Activated CD8-positive, alpha-beta memory T cell treated with anti-CD3 and anti-CD28 coated beads, Interleukin-2, amount 50 U/mL, for 24 hours (primary cell): Measurements from ENCODE around the gene CFAP251.
"Not testable (repeated sequence)": the region's sequence is repeated elsewhere in the genome, so short reads cannot be mapped to it uniquely, and the experiment has no call there.

Experiments
- DNase-seq: peaks from one replicate; pipeline ENCODE4 v3.0.0-alpha.2; 2020; ENCODE audit errors: extremely low read depth

Gene CFAP251

DNA sequence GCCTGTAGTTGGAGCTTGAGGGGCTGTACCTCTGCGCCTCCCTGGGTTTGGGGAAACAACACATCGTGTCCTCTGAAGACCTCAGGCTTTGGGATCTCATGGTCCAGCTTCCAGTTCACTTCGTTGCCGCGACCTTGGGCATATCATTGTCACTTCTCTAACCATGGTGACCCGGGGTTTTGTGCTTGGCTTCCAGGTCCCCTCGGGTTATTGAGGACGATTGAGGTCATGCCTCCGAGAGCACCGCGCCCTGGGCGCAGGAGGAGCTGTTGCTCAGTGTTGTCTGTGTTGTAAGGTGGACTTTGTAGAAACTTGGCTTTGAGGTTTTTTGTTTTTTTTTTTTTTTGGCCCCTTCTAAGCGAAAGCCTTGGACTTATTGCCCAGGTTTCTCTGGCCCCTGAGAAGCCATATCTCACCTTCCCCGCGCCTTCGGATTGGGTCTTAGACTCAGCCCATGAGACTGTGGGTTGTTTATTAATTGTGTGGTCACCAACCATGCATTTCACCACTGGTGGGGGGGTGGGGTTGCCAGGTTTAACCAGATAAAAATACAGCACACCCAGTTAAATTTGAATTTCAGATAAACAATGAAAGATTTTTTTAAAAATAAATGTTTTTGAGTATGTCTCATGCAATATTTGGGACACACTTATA, 105.9 kb downstream of the CFAP251 start:
- no peak for DNase-seq

DNA sequence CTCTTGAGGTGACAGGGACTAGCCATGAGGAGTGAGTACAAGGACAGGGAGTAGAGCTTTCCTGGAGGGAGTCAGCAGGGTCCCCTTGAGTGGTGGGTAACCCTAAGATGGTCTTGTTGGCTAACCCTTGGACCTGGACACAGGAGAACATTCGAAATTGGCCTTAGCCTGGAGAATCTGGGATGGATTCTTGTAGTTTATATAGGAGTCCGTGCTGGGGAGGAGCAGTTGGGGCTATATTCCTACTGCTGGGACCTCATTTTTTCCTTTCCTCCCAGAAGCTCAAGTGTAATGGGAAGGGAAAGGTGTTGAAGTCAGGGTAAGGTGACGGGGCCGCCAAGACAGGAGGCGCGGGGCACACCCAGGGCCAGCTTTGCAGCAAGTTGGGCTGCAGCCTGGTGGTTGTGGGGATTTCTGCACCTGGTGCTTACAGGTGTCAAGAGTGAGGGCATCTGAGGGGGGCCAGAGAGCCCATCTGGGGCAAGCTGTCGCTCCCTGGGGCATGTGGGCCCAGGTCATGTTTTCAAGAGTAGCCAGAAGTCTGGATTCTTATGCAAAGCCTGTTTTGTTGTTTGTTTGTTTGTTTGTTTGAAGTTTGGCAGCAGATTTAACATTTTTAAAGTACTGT, 108.4 kb downstream of the CFAP251 start:
- DNase-seq: no peak

DNA sequence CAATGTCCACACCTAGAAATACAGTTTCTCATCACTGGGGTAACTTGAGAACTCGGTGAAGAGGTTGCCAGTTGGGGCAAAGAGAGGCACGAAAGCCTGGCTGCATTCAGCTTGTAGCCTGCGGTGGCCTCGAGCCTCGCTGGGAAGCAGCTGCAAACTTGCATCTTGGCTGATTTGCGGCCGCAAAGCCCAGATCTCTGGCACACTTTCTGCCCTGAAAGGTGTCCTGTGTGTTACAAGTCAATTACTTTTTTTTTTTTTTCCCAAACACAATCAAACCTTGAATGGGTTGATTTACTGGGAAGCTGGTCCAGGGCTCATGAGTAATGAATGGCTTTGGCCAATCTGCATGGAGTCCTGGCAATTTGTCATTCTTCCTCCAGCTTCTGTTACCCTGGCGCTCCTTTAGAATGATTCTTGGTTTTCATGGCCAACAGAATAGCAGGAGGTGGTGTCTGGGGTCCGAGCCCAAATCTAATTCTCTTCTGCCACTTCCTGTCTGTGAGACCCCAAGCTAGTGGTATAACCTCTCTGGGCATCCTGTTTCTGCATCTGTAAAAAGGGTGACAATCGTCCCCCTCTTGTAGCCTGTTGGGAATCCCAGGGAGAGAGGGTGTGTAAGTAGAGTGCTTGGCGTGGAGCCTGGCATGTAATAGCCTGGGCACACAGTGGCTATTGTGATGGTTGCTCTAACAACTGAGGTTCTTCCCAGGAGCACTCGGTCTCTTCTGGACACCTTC, 109.9 kb downstream of the CFAP251 start:
- DNase-seq: no peak

GRCh38 chr12:122028905-122029560, 110.6 kb downstream of the CFAP251 start:
- no peak for DNase-seq

DNA sequence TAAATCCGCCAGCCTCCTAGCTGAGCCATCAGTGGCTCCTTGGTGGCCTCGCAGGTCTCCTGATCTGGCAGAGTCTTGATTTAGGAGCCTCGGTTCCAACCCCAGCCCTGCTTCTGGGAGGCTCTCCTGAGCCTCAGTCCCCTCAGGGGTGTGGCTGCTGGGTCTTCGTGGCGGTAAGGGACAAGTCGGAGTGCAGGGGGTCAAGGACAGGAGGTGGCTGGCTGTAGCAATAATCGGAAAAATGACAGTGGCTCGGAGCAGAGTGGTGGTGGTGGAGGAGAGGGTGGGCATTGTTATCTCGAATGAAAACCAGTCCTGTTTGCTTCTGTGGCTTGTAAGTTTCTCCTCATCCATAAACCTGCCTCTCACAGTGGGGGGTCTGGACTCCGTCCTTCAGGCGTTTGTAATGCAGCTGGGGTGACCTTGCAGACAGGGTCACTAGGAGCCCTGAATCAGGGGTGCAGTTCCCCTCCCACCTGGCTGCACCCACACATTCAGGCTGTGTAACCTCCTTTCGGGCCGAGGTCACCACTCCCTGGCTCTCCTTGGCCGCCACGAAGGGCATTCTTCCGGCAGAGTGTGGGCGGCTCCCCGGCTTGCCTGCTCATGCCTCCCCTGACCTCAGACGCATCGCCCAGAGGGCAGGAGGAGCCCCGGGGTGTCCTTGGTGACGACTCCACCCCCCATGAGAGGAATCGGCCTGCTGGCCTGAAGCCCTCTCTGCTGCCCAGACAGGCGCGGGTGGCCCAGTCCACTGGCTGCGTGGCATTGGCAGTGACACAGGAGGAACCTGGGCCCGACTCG, 111.4 kb downstream of the CFAP251 start:
- no peak for DNase-seq

- DNase-seq: no peak
Observed at GRCh38 chr12:122030424-122031035, 112.1 kb downstream of the CFAP251 start.

GRCh38 chr12:122031342-122032216, 113.2 kb downstream of the CFAP251 start:
- DNase-seq: no peak

- DNase-seq: no peak
Observed at GRCh38 chr12:122032580-122032979, 114.2 kb downstream of the CFAP251 start.

DNA sequence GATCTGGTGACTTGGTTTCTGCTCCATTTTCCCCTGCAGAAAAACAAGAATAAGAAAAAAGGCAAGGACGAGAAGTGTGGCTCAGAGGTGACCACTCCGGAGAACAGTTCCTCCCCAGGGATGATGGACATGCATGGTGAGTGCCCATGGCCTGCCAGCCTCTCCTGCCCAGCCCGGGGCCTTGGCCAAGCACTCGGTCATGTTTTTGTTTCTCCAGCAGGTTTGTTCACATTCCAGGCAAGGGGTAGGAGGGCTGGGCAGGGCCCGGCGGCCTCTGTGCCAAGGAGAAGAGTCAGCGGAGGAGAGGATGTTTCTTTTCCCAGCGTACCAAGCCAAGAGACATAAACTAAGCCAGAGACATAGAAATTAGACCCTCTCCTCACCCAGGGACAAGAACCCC, 116.9 kb downstream of the CFAP251 start:
- no peak for DNase-seq

GRCh38 chr12:122036153-122036552, 117.8 kb downstream of the CFAP251 start:
- no peak for DNase-seq

DNA sequence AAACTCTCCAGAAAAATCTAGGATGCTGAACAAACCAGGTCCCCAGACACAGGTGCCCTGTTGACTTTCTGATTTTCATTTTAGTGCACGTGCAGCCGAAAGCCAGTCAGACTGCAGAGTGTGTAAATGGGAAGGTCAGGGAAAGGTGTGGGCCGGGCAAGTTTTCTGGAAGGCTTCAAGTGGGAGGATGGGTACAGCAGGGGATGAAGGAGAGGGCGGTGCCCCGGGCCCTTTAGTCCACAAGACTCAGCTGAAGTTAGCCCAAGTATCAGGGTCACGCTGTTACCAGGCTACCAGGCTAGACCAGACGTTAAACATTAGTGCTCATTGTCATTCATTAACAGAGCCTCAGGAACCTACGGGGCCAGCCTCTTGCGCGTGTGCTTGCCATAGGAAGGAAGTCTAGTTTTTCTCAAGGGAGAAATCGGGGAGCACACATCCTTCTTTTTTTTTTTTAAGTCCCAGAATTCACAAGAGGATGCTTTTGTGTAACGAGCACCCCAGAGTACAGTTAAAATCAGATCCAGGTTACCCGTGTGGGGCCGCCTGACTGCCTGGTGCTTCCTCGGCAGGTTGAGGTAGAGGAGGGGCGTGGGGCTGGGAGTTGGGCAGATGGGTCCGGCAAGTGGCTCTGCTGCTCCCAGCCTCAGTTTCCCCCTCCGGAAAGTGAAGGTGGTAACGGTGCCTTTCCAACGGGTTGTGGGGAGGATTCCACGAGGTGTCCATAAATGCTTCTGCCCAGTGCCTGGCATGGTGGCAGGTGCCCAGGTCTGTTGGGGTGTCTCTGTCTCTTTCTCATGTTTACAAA, 122.4 kb downstream of the CFAP251 start:
- no peak for DNase-seq

- not testable (repeated sequence) for DNase-seq
Observed at GRCh38 chr12:122041458-122041857, 123.1 kb downstream of the CFAP251 start.

DNA sequence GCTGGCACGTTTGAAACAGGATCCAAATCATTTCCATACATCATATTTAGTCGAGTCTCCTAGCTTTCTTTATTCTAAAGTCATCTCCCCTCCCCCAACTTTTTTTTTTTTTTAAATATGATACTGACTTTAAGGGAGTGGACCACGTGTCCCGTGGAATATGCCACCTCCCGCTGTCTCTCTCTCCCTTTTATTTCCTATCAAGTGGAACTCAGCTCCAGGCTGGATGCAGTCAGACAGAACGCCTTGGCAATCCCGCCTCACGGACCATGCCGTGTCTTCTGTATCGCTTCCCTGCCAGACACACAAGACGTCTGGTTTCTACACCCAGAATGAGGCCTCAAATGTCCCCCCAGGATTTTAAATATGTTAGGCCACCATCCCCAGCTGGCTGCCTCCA, 124.5 kb downstream of the CFAP251 start:
- no peak for DNase-seq

DNA sequence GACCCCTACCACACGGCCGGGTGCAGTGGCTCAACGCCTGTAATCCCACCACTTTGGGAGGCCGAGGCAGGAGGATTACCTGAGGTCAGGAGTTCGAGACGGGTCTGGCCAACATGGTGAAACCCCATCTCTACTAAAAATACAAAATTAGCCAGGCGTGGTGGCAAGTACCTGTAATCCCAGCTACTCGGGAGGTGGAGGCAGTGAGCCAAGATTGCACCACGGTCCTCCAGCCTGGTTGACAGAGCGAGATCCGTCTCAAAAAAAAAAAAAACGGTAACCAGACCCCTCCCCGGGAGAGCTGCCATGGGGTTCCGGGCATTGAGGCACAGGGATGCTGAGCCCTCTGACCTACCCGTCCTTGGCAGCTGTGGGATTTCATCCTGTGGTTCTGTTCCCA, 125.1 kb downstream of the CFAP251 start:
- DNase-seq: no peak

DNA sequence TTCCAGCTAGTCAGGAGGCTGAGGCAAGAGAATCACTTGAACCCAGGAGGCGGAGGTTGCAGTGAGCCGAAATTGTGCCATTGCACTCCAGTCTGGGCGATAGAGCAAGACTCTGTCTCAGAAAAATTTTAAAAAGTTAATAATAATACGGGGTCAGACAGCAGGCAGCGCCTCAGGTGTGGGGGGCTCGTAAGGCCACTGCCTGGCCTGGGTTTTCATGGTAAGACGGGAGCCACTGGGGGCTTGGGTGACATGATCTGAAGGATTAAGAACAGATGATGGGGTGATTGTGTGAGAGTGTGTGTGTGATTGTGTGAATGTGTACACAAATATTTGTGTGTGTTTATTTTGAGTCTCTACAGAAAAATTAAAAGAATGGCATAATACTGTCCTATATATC, 126.9 kb downstream of the CFAP251 start:
- no peak for DNase-seq

GRCh38 chr12:122046145-122046544, 127.8 kb downstream of the CFAP251 start:
- no peak for DNase-seq

DNA sequence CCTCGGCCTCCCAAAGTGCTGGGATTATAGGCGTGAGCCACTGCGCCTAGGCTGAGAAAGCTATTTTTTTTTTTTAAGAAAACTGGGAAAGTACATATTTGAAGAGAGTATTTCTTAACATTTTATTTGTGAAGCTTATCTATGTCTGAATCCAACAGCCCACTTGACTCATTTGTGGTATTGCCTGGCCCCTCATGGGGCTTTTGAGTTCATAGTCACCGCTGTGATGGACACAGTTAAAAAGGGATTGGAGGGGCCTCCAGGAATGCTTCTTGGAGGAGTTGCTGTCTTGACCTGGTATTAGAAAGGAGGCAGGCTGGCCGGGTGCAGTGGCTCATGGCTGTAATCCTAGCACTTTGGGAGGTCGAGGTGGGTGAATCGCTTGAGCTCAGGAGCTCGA, 129.8 kb downstream of the CFAP251 start:
- no peak for DNase-seq

- DNase-seq: no peak
Observed at GRCh38 chr12:122049827-122050226, 131.4 kb downstream of the CFAP251 start.

DNA sequence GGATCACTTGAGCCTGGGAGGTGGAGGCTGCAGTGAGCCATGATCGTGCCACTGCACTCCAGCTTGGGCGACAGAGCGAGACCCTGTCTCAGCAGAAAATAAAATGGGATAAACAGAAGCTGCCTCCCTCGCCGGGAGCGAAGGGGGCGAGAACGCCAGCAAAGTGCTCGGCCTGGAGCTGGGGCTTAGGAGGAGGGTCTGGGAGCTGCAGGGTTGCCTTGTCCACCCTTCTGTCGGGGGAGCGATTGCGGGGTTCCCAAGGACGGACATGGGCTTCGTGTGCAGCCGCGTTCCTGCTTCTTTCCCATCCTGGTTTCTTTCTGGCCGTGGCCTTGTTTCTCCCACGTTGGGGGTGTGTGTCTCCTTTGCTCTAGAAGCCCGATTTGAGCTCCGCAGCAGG, 132.3 kb downstream of the CFAP251 start:
- no peak for DNase-seq
